NCI-H2107 treated with DMSO at 0.1 percent for 48 hours (cell line): ENCODE measurements around the gene VCP.

Experiments
- DNase-seq: peaks from one replicate; lab custom pipeline; 2025; ENCODE audit not compliant: unreplicated experiment; lab: John Stamatoyannopoulos, UW

VCP gene

DNA sequence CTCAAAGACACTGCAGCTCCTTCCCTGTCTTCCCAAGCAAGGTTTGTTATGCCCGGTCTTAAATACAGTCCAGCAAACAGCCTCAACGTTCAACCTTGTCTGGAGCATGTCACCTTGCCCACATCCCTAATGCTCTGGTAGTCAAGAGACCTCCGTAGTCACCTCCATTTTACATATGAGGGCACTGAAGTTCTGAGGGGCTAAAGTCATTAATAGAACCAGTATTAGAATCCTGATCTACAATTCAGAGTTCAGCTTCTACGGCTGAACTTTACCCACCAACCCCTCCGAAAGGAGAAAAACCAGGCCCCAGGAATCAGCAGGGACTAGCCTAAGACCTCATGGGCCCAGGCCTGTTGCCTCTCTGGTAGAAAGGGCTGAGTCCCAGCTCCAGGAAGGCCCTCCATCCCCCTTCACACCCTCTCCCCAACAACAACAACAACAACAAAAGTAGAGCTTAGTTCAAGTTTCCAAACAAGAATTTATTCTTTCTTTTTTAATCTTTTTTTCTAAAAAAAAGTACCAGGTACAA, 31.3 kb upstream of the VCP start:
- DNase-seq: no peak

DNA sequence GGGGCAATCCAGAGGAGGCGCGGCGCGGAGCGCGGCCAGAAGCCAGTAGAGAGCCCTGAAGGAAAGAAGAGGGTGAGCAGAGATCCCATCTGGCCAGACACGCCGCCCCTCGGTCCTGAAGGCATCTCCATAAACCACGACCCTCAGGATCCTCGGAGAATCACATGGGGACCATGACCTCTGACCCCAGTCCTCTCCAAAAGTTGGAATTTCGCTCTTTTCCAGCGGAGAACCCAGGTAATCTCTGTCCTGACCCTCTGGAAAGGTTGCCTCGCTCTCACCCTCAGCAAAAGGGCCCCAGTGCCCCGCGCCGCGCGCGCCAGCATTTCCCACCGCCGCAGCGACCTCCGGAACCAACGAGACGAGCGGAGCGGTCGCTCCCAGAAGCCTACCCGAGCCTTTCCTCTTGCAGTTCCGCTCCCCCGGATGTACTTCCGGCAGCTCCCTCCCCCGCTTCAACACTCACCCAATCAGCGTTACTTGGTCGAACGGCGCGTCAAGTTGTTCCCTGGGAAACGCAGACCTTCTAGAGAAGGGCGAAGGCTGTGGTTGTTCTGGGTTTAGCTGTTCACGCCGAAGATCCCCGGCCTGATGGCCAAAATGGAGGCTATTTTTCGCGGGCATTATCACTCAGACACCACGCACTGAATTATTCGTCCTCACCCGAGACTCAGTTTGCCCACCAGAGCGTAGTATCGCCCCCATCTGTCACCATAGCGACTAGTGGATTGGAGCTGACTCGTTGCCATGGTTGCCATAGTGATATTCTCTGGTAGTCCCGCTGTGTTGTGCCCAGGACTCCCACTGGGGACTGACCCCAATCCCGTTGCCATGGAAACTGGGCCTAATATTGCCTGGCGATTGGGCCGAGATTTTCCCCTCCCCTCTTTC, 30.6 kb upstream of the VCP start, which contains the start of gene STOML2:
TSS of gene STOML2 (minus strand) at position 363 of the 891 bp plus-strand sequence. CDS start at position 326, 37 bp downstream.
- DNase-seq: peak; percentile 92

- no peak for DNase-seq
Observed at GRCh38 chr9:35102465-35102768, 30.0 kb upstream of the VCP start.

GRCh38 chr9:35097573-35097972, 25.1 kb upstream of the VCP start:
- no peak for DNase-seq

- DNase-seq: peak; percentile 29
Observed at GRCh38 chr9:35096035-35096849, 23.8 kb upstream of the VCP start, which contains the start of gene PIGO. PIGO (minus strand) TSS chr9:35096591; CDS start chr9:35095565, 1,026 bp downstream.

- no peak for DNase-seq
Observed at GRCh38 chr9:35091536-35091935, 19.1 kb upstream of the VCP start.

- DNase-seq: no peak
Observed at GRCh38 chr9:35089434-35089833, 17.0 kb upstream of the VCP start.

DNA sequence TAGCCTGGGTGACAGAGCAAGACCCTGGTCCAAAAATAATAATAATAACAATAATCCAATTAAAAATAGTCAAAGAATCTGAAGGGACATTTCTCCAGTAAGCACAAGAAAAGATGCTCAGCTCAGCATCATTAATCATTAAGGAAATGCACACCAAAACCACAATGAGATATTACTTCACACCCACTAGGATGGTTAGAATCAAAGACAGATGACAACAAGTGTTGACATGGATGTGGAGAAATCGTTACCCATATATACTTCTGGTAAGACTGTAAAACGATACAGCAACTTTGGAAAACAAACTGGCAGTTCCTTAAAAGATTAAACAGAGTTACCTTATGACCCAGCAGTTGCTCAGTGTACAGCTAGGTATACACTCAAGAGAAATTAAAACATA, 12.7 kb upstream of the VCP start:
- DNase-seq: no peak

DNA sequence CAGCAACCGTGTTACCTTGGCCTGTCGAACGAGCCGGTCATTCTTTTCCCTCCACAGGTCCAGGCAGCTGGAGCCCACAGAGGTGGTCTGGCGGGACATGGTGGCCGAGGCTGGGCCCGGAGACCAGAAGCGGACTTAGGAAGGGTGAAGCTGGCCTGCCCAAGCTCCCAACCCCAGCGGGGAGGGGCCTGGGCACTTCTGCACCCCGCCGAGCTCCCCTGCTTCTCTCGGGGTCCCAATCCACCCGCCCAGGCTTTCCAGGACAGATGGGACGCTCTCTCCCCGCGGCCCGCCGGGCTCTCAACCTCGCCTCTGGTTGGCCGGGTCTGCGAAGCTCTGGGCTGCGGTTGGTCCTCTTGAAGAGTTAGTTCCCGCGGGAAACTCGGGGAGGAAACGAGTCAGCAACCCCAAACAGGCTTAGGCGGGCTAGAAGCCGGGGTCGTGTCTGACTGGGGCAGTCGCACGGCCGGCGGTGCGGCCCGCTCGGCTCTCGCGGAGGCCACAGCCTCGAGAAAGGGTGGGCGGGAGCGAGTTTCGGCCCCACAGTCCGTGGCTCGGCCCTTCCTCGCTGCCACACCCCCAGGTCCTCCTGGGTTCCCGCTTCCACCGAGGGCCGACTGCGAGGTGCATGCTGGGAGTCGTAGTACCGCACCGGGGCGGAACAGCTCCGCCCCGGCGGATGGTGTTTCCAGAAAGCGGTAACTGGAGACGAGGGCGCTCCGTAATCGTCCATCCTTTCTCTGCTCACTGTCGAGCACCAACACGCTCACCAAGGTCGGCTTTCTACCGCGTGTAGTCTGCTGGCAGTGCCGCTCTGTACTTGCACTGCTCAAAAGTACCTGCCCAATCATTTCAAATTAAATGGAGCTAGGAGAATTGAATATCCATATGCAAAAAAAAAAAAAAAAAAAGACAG, 7.3 kb upstream of the VCP start, which contains the start of gene FANCG:
TSS of gene FANCG (minus strand) at position 517 of the 916 bp plus-strand sequence. CDS start at position 99, 418 bp downstream.
- DNase-seq: peak; percentile 79

- DNase-seq: no peak
Observed at GRCh38 chr9:35079041-35079425, 6.6 kb upstream of the VCP start.

DNA sequence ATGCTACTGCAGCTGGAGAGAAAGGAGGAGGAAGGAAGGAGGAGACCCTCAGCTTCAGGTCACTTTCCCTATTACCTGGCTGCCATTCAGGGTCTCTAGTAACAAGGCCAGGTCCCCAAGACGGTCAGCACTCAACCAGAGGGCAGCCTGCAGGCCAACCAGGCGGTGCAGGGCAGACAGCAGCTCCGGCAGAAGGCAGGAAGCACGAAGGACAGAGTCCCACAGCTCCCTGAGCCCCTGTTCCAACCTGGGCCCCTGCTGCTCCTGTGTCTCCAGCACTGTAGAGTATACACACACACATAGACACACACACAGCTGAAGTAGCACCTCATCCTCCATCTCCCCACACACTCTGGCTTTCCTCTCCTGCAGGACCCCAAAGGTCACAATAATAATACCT, 5.6 kb upstream of the VCP start:
- DNase-seq: no peak

DNA sequence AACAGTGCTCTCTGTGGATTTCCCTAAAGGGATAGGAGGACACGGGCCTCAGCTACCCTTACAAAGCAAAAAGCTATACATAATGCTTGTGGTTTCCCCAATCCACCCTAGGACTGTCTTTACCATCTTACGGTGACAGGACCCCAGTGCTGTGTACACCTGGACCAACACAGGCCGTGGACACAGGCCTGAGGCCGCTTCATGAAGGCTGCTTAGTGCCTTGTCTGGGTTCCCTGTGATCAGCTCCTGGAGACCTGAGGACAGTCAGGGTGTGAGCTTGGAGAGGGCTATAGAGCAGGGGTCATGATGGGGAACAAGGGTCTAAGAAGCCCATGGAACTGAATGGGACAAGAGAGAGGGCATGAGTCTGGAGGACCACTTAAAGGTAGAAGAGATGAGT, 4.4 kb upstream of the VCP start:
- DNase-seq: no peak

- no peak for DNase-seq
Observed at GRCh38 chr9:35075358-35075757, 2.9 kb upstream of the VCP start.

DNA sequence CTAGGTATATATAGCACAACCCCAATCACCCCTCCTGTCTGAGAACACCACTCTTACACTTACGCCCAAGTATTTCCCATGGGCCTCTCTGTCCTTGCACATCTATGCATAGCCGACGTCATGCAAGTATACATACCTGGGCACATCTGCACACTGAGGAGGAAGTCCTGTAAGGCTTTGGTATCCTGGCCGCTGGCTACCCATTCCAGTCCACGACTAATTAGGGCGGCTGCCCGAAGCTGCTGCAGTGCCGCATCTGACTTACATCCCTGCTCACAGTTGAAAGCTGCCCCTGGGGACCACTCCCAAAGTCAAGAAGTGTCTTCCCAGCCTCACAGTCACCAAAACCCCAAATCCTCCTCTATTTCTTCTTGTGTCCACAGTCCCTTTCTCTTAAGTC, 2.4 kb upstream of the VCP start:
- no peak for DNase-seq

- DNase-seq: no peak
Observed at GRCh38 chr9:35074141-35074540, 1.7 kb upstream of the VCP start.

GRCh38 chr9:35073279-35073612, 821 bp upstream of the VCP start:
- DNase-seq: no peak

GRCh38 chr9:35071814-35072460, 488 bp downstream of the VCP start:
- peak; percentile 17 for DNase-seq

- DNase-seq: no peak
Observed at GRCh38 chr9:35070823-35071813, 1.3 kb downstream of the VCP start.

- no peak for DNase-seq
Observed at GRCh38 chr9:35069020-35069419, 3.4 kb downstream of the VCP start.
